Right lobe of liver (tissue), 4 donors: ENCODE measurements around the gene TRANK1.

Experiments used
- CTCF ChIP-seq, 4 donors: fragments of 200-600 bp in 3 of 4; fragments of 450-650 bp in 1 of 4; IDR thresholded peaks; one replicate each; pipeline versions ENCODE4 v1.5.1 to v1.8.0; 2016 to 2022; ENCODE audit warnings: antibody characterized with exemption in 4 of 4, mild to moderate bottlenecking in 2 of 4
- POLR2A ChIP-seq: fragments of 450-650 bp; IDR thresholded peaks from one replicate; pipeline ENCODE4 v1.6.1; 2017; ENCODE audit warnings: antibody characterized with exemption, mild to moderate bottlenecking
- donor health status: DM: no; HTN: no; CAD: no.
- donor health status: DM: no; HTN: no; CAD: no.
- donor health status: DM: no; HTN: yes; CAD: no.

- TF ChIP-seq POLR2A (no peak), CTCF (IDR thresholded peaks at IDR 0.05) (no peak)
These were observed 43.3 kb downstream of the TRANK1 start for GRCh38 chr3:36901588-36901987.
